Measurements from ENCODE around the gene PNLIPRP1. TPM values are rescaled to one million over a fixed set of nuclear protein-coding genes. Genes with fewer than 3 reads are reported as not detected.

Gene PNLIPRP1
- total RNA-seq, 4 donors from 2014 or later: not detected

DNA sequence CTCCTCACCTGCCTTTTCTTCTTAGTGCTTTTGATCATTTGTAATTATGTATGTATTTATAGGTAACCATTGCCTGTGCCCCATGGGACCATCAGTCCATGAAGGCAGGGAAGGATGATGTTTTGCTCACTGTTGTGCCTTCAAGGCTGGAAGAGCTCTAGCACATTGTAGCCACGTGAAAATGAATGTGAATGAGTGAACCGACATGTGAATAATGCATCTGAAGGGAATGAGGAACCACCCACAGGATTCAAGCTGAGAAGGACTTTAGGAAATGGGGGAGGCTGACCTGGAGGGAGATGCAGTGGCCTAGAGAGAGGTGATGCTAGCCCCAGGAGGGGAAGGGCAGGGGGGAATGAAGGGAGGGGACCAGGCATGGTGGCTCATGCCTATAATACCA lies 24.0 kb downstream of the PNLIPRP1 start:
- no peak for ATAC-seq

DNA sequence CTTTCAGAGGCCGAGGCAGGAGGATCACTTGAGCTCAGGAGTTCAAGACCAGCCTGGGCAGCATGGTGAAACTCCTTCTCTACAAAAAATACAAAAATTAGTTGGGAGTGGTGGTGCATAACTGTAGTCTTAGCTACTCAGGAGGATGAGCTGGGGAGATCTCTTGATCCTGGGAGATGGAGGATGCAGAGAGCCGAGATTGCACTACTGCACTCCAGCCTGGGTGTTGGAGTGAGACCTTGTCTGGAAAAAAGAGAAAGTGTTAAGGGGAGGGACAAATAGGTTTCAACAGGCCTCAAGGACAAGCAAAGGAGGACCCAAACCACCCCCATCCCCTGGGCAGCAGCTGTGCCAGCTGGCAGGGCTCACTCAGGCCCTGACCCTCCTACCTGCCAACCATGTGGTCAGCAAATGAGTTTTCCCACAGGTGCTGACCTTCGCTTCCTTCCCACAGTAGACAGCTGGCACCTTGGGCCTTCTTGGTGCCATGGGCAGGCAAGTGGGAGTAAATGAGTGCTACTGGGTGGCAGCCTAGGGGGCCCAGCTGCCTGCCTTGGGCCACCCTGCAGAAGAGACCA lies 24.5 kb downstream of the PNLIPRP1 start:
- Histone ChIP-seq H3K27ac (no peak overlapping the region), H3K36me3 (no peaks in the 10 kb centered on the region), H3K27me3 (peaks cover 0 to 4% (median 4%) of the 10 kb centered on the region in 3 donors), H3K9me3 (no peaks in the 10 kb centered on the region), H3K4me3 (no peak overlapping the region), H3K4me1 (no peaks in the 10 kb centered on the region)
- in situ Hi-C loops (cut with MboI; ENCODE audit: low sequenced_read_pairs in 4 of 4): no loop called here
- TF ChIP-seq POLR2A (IDR thresholded peaks at IDR 0.05): no peak
- TF ChIP-seq, protein P1, sequence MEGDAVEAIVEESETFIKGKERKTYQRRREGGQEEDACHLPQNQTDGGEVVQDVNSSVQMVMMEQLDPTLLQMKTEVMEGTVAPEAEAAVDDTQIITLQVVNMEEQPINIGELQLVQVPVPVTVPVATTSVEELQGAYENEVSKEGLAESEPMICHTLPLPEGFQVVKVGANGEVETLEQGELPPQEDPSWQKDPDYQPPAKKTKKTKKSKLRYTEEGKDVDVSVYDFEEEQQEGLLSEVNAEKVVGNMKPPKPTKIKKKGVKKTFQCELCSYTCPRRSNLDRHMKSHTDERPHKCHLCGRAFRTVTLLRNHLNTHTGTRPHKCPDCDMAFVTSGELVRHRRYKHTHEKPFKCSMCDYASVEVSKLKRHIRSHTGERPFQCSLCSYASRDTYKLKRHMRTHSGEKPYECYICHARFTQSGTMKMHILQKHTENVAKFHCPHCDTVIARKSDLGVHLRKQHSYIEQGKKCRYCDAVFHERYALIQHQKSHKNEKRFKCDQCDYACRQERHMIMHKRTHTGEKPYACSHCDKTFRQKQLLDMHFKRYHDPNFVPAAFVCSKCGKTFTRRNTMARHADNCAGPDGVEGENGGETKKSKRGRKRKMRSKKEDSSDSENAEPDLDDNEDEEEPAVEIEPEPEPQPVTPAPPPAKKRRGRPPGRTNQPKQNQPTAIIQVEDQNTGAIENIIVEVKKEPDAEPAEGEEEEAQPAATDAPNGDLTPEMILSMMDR (IDR thresholded peaks at IDR 0.05 in 4 of 5, conservative IDR thresholded peaks at IDR 0.05 in 1 of 5): no peak
- intact Hi-C loops (cut with DNase I; ENCODE audit: low total_unique reads): no loop called here
- DNase-seq: no peak
- no peak for ATAC-seq

More for the DNA sequence above, 24.0 kb downstream of the PNLIPRP1 start:
- H3K4me1 ChIP-seq: no peaks in the 10 kb centered on the region
- no peak for TF ChIP-seq POLR2A (IDR thresholded peaks at IDR 0.05)
- TF ChIP-seq, protein P1 (IDR thresholded peaks at IDR 0.05 in 4 of 5, conservative IDR thresholded peaks at IDR 0.05 in 1 of 5): no peak
- DNase-seq: no peak
- H3K4me3 ChIP-seq: no peak overlapping the region
- in situ Hi-C loops (cut with MboI; ENCODE audit: low sequenced_read_pairs in 4 of 4) (no loop called here), intact Hi-C loops (cut with DNase I; ENCODE audit: low total_unique reads) (no loop called here)
- H3K27me3 ChIP-seq: peaks cover 0 to 8% (median 7%) of the 10 kb centered on the region in 3 donors
- H3K27ac ChIP-seq: no peak overlapping the region
- no peaks in the 10 kb centered on the region for H3K36me3 ChIP-seq
- no peaks in the 10 kb centered on the region for H3K9me3 ChIP-seq

- DNase-seq (no peak), ATAC-seq (no peak)
- Histone ChIP-seq H3K27me3 (no peaks in the 10 kb centered on the region), H3K36me3 (no peaks in the 10 kb centered on the region), H3K4me3 (no peak within 1 kb of the TSS), H3K27ac (no peak within 1 kb of the TSS), H3K4me1 (no peaks in the 10 kb centered on the region), H3K9me3 (no peaks in the 10 kb centered on the region)
- TF ChIP-seq, protein P1 (IDR thresholded peaks at IDR 0.05 in 4 of 5, conservative IDR thresholded peaks at IDR 0.05 in 1 of 5): no peak
- no peak for TF ChIP-seq POLR2A (IDR thresholded peaks at IDR 0.05)
- intact Hi-C loops (cut with DNase I; ENCODE audit: low total_unique reads): no loop called here
- in situ Hi-C loops (cut with MboI; ENCODE audit: low sequenced_read_pairs in 4 of 4): no loop called here
Measured at GRCh38 chr10:116620423-116621400, 30.0 kb downstream of the PNLIPRP1 start, which contains the start of gene PNLIPRP2. Gene PNLIPRP2 (plus strand): TSS chr10:116620953.

DNA sequence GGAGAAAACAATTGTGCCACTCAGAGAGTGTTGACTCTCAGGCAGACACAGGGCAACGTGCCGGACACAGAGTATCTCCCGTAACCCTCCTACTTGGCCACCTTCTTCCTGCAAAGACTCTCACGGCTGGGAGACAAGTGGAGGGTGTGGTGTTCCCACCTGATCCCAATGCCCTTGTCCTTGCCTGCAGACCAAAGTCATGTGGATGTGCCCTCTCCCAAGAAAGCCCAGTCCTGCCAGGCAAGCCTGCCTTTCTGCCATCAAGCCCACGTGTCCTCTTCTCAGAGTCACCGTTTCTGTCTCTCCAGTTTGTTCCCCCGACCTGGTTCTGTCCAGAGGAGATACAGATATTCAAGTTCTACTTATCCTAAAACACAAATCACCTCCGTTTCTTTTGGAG lies 30.7 kb downstream of the PNLIPRP1 start:
- no peak for ATAC-seq
- H3K27me3 ChIP-seq: peaks cover 3 to 7% (median 5%) of the 10 kb centered on the region in 3 donors
- intact Hi-C loops (cut with DNase I; ENCODE audit: low total_unique reads) (no loop called here), in situ Hi-C loops (cut with MboI; ENCODE audit: low sequenced_read_pairs in 4 of 4) (no loop called here)
- no peaks in the 10 kb centered on the region for H3K9me3 ChIP-seq
- no peak overlapping the region for H3K4me3 ChIP-seq
- DNase-seq: no peak
- H3K27ac ChIP-seq: no peak overlapping the region
- no peaks in the 10 kb centered on the region for H3K36me3 ChIP-seq
- no peaks in the 10 kb centered on the region for H3K4me1 ChIP-seq
- TF ChIP-seq, protein P1 (IDR thresholded peaks at IDR 0.05 in 4 of 5, conservative IDR thresholded peaks at IDR 0.05 in 1 of 5): no peak
- no peak for TF ChIP-seq POLR2A (IDR thresholded peaks at IDR 0.05)
